GM12878 (cell line): ENCODE results near the gene PCP4L1.

ENCODE experiments used
- CTCF ChIP-seq, 3 experiments: IDR thresholded peaks in 2 of 3; conservative IDR thresholded peaks in 1 of 3; 2 replicates each; pipeline ENCODE4 v1.5.1; 2011; ENCODE audit warnings: low read depth in 3 of 3, low read length in 3 of 3, mild to moderate bottlenecking in 3 of 3, control low read depth in 2 of 3, moderate library complexity in 2 of 3, inconsistent platforms in 1 of 3, mixed read lengths in 1 of 3; ENCODE audit not compliant: control insufficient read depth in 2 of 3, insufficient read depth in 1 of 3; ENCODE audit errors: extremely low read depth in 1 of 3
- REST ChIP-seq: IDR thresholded peaks from 2 replicates; pipeline ENCODE4 v1.6.1; 2012; ENCODE audit warnings: mild to moderate bottlenecking, low read depth, low read length
- TARDBP ChIP-seq: IDR thresholded peaks from 2 replicates; pipeline ENCODE4 v1.6.1; 2016; ENCODE audit warnings: borderline replicate concordance

- TF ChIP-seq REST (no peak), TARDBP (no peak), CTCF (IDR thresholded peaks at IDR 0.05 in 2 of 3, conservative IDR thresholded peaks at IDR 0.05 in 1 of 3; ENCODE audit: control insufficient read depth in 2 of 3, extremely low read depth in 1 of 3, insufficient read depth in 1 of 3, low read depth in 3 of 3, low read length in 3 of 3) (no peak)
These were observed 7.7 kb upstream of the PCP4L1 start for GRCh38 chr1:161250829-161251228.
